Measurements from ENCODE around the gene IFNL4. TPM values are rescaled to one million over a fixed set of nuclear protein-coding genes. Genes with fewer than 3 reads are reported as not detected.

IFNL4 gene
- total RNA-seq, 1 experiment from 2014 or later, result not detected

DNA sequence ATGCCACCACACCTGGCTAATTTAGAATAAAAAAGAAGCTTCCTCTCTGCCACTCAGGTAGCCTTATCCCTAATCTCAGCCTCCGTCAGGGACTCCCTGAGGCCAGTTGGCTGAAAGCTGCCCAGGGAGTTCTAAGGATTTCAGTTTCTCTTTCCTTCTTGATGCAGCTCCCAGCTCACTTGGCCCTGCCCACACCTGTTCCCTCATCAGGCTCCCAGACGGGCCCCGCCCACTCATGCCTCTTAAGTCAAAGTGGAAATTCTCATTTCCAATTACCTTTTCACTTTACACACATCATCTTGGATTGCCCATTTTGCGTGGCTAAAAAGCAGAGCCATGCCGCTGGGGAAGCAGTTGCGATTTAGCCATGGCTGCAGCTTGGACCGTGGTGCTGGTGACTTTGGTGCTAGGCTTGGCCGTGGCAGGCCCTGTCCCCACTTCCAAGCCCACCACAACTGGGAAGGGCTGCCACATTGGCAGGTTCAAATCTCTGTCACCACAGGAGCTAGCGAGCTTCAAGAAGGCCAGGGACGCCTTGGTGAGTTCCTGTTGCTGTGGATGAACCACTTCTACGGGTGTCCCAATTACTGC, 47.5 kb upstream of the IFNL4 start, which contains the start of gene IFNL1:
Gene IFNL1, plus strand, starts transcription at position 353 of the 591 bp plus-strand sequence. Its CDS starts 15 bp downstream, at position 368.
- Histone ChIP-seq H3K36me3 (ENCODE audit: control insufficient read depth, insufficient read depth, low read length) (no peaks in the 10 kb centered on the region), H3K4me3 (ENCODE audit: low read depth, low read length) (no peak within 1 kb of the TSS), H3K27me3 (replicated peaks; ENCODE audit: control insufficient read depth, insufficient read depth, low read length) (no peaks in the 10 kb centered on the region), H3K4me1 (peaks cover 23% of the 10 kb centered on the region), H3K9me3 (no peaks in the 10 kb centered on the region)
- H3K27me3 Mint-ChIP-seq (ENCODE audit: insufficient read depth, unreplicated experiment), result no peaks in the 10 kb centered on the region
- intact Hi-C loops (cut with micrococcal nuclease; ENCODE audit: unreplicated experiment), result no loop called here
- TF ChIP-seq, protein P1, sequence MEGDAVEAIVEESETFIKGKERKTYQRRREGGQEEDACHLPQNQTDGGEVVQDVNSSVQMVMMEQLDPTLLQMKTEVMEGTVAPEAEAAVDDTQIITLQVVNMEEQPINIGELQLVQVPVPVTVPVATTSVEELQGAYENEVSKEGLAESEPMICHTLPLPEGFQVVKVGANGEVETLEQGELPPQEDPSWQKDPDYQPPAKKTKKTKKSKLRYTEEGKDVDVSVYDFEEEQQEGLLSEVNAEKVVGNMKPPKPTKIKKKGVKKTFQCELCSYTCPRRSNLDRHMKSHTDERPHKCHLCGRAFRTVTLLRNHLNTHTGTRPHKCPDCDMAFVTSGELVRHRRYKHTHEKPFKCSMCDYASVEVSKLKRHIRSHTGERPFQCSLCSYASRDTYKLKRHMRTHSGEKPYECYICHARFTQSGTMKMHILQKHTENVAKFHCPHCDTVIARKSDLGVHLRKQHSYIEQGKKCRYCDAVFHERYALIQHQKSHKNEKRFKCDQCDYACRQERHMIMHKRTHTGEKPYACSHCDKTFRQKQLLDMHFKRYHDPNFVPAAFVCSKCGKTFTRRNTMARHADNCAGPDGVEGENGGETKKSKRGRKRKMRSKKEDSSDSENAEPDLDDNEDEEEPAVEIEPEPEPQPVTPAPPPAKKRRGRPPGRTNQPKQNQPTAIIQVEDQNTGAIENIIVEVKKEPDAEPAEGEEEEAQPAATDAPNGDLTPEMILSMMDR (IDR thresholded peaks at IDR 0.05; ENCODE audit: insufficient read depth in 1 of 2, low read depth in 1 of 2, low read length in 1 of 2, severe bottlenecking in 1 of 2, unreplicated experiment in 1 of 2), result no peak
- no TSS peak for BruUV-seq (replicated peaks)
- H3K4me1 Mint-ChIP-seq (ENCODE audit: low read depth, unreplicated experiment), result peaks cover 36% of the 10 kb centered on the region
- H3K9me3 Mint-ChIP-seq (ENCODE audit: unreplicated experiment), result no peaks in the 10 kb centered on the region
- DNase-seq, result peak; percentile 38 to 63
- H3K4me3 Mint-ChIP-seq (ENCODE audit: unreplicated experiment), result no peak within 1 kb of the TSS
- ChIA-PET POLR2A (interaction anchor here (1.0 kb wide), 1 partner anchor 18 kb away, joined by 3 read pairs; no protein-coding TSS in a partner anchor), CTCF (interaction anchor here (0.6 kb wide), 1 partner anchor 1137 kb away, joined by 3 read pairs; no protein-coding TSS in a partner anchor)
- peaks cover 5% of the 10 kb centered on the region for H3K36me3 Mint-ChIP-seq (ENCODE audit: insufficient read depth, unreplicated experiment)
- peak within 1 kb of the TSS; percentile 41 for H3K27ac Mint-ChIP-seq (ENCODE audit: unreplicated experiment)

DNA sequence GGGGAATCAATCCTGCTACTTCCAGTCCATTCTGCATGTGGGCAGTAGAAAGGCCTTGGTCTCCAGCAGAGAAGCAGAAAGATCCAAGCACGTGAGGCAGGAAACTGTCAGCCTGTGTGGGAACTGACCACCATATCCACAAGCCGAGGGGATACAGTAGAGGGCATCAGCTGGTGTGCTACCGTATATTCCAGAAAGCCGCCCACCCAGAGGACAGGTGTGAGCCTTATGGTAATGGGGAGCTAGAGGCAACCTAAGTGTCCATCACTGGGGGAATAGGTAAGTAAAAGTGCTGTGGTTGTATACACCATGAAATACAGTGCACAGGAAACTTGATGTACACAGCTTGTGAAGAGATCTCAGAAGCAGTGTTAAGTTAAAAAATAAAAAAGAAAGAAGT, 44.7 kb upstream of the IFNL4 start:
- DNase-seq, result no peak
- Mint-ChIP-seq H3K27me3 (ENCODE audit: insufficient read depth, unreplicated experiment) (no peaks in the 10 kb centered on the region), H3K36me3 (ENCODE audit: insufficient read depth, unreplicated experiment) (no peaks in the 10 kb centered on the region), H3K4me1 (ENCODE audit: low read depth, unreplicated experiment) (peaks cover 33% of the 10 kb centered on the region), H3K4me3 (ENCODE audit: unreplicated experiment) (no peak overlapping the region), H3K9me3 (ENCODE audit: unreplicated experiment) (no peaks in the 10 kb centered on the region), H3K27ac (ENCODE audit: unreplicated experiment) (no peak overlapping the region)
- BruUV-seq (replicated peaks), result no TSS peak
- CTCF ChIA-PET, result interaction anchor here (0.8 kb wide), 1 partner anchor 10 kb away, joined by 3 read pairs; no protein-coding TSS in a partner anchor
- intact Hi-C loops (cut with micrococcal nuclease; ENCODE audit: unreplicated experiment), result no loop called here
- POLR2A ChIA-PET, result interaction anchor here (0.6 kb wide), 1 partner anchor 486 kb away, joined by 9 read pairs; no protein-coding TSS in a partner anchor
- TF ChIP-seq, protein P1 (IDR thresholded peaks at IDR 0.05; ENCODE audit: insufficient read depth in 1 of 2, low read depth in 1 of 2, low read length in 1 of 2, severe bottlenecking in 1 of 2, unreplicated experiment in 1 of 2), result no peak
- H3K36me3 ChIP-seq (ENCODE audit: control insufficient read depth, insufficient read depth, low read length), result no peaks in the 10 kb centered on the region
- no peaks in the 10 kb centered on the region for H3K9me3 ChIP-seq
- no peak overlapping the region for H3K4me3 ChIP-seq (ENCODE audit: low read depth, low read length)
- no peaks in the 10 kb centered on the region for H3K27me3 ChIP-seq (replicated peaks; ENCODE audit: control insufficient read depth, insufficient read depth, low read length)
- peaks cover 21% of the 10 kb centered on the region for H3K4me1 ChIP-seq

DNA sequence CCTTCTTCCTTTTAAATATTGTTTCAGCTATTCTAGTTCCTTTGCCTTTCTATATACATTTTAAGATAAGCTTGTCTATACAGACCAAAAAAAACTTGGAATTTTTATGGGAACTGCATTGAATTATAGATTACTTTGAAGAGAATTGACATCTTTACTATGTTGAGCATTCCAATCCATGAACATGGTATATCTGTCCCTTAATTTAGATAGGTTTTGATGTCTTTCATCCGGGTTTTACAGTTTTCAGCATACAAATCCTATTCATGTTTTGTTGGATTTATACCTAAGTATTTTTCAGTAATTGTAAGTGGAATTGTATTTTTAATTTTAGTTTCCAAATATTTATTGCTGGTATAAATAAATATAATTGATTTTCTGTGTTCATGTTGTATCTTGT, 35.4 kb upstream of the IFNL4 start:
- CTCF ChIA-PET, result no interaction called here
- H3K9me3 ChIP-seq, result peaks cover 21% of the 10 kb centered on the region
- BruUV-seq (replicated peaks), result no TSS peak

More for the DNA sequence above, 35.4 kb upstream of the IFNL4 start:
- Mint-ChIP-seq H3K4me3 (ENCODE audit: unreplicated experiment) (no peak overlapping the region), H3K9me3 (ENCODE audit: unreplicated experiment) (peaks cover 26% of the 10 kb centered on the region), H3K36me3 (ENCODE audit: insufficient read depth, unreplicated experiment) (no peaks in the 10 kb centered on the region), H3K4me1 (ENCODE audit: low read depth, unreplicated experiment) (no peaks in the 10 kb centered on the region), H3K27ac (ENCODE audit: unreplicated experiment) (no peak overlapping the region), H3K27me3 (ENCODE audit: insufficient read depth, unreplicated experiment) (no peaks in the 10 kb centered on the region)
- H3K4me3 ChIP-seq (ENCODE audit: low read depth, low read length), result no peak overlapping the region
- intact Hi-C loops (cut with micrococcal nuclease; ENCODE audit: unreplicated experiment), result no loop called here
- H3K27me3 ChIP-seq (replicated peaks; ENCODE audit: control insufficient read depth, insufficient read depth, low read length), result no peaks in the 10 kb centered on the region
- POLR2A ChIA-PET, result no interaction called here
- DNase-seq, result no peak
- no peaks in the 10 kb centered on the region for H3K36me3 ChIP-seq (ENCODE audit: control insufficient read depth, insufficient read depth, low read length)
- TF ChIP-seq, protein P1 (IDR thresholded peaks at IDR 0.05; ENCODE audit: insufficient read depth in 1 of 2, low read depth in 1 of 2, low read length in 1 of 2, severe bottlenecking in 1 of 2, unreplicated experiment in 1 of 2), result no peak
- H3K4me1 ChIP-seq, result no peaks in the 10 kb centered on the region
